H9 (cell line): ENCODE results near the gene OTUB1. TPM values are rescaled to one million over a fixed set of nuclear protein-coding genes. Genes with fewer than 3 reads are reported as not detected.

ENCODE experiments used
- DNase-seq: peaks from one replicate; pipeline ENCODE4 v3.0.0-alpha.2; 2017
- H2AFZ ChIP-seq: one replicate; pipeline ENCODE4 v1.6.1; 2013; ENCODE audit warnings: mild to moderate bottlenecking, low read length, control low read depth, moderate library complexity
- H2AK5ac ChIP-seq: 2 replicates; pipeline ENCODE4 v1.6.1; 2013; ENCODE audit warnings: low read length, control low read depth, mixed read lengths; ENCODE audit not compliant: insufficient read length
- H2BK120ac ChIP-seq: one replicate; pipeline ENCODE4 v1.6.1; 2013; ENCODE audit warnings: low read depth, mild to moderate bottlenecking, low read length, control low read depth, inconsistent platforms; ENCODE audit not compliant: poor library complexity, severe bottlenecking
- H2BK12ac ChIP-seq: 2 replicates; pipeline ENCODE4 v1.6.1; 2013; ENCODE audit warnings: low read length, control low read depth, mixed read lengths, low read depth; ENCODE audit not compliant: insufficient read length
- H2BK15ac ChIP-seq: 2 replicates; pipeline ENCODE4 v1.6.1; 2013; ENCODE audit warnings: low read depth, low read length, control low read depth
- H2BK20ac ChIP-seq: one replicate; pipeline ENCODE4 v1.6.1; 2013; ENCODE audit warnings: low read depth, mild to moderate bottlenecking, low read length, control low read depth, inconsistent platforms; ENCODE audit not compliant: poor library complexity, severe bottlenecking
- H2BK5ac ChIP-seq: 2 replicates; pipeline ENCODE4 v1.6.1; 2013; ENCODE audit warnings: low read length, control low read depth, mixed read lengths; ENCODE audit not compliant: insufficient read length
- H3K14ac ChIP-seq: 2 replicates; pipeline ENCODE4 v1.6.1; 2013; ENCODE audit warnings: low read length, control low read depth; ENCODE audit not compliant: insufficient read depth
- H3K18ac ChIP-seq: 2 replicates; pipeline ENCODE4 v1.6.1; 2013; ENCODE audit warnings: low read depth, mild to moderate bottlenecking, mixed read lengths, low read length, control low read depth; ENCODE audit not compliant: insufficient read length
- H3K23ac ChIP-seq: 2 replicates; pipeline ENCODE4 v1.6.1; 2013; ENCODE audit warnings: low read length, control low read depth, mixed read lengths, low read depth; ENCODE audit not compliant: insufficient read length
- H3K23me2 ChIP-seq: 2 replicates; pipeline ENCODE4 v1.6.1; 2013; ENCODE audit warnings: low read depth, mild to moderate bottlenecking, mixed read lengths, low read length, control low read depth; ENCODE audit not compliant: insufficient read length, poor library complexity, severe bottlenecking
- H3K27ac ChIP-seq: 2 replicates; pipeline ENCODE4 v1.5.1; 2013; ENCODE audit warnings: low read length, control low read depth, mixed read lengths, low read depth; ENCODE audit not compliant: insufficient read length
- H3K27me3 ChIP-seq: 2 replicates; pipeline ENCODE4 v1.6.1; 2013; ENCODE audit warnings: low read length, control low read depth, inconsistent platforms; ENCODE audit not compliant: insufficient read depth
- H3K4ac ChIP-seq: 2 replicates; pipeline ENCODE4 v1.6.1; 2013; ENCODE audit warnings: low read depth, mild to moderate bottlenecking, control low read depth, inconsistent platforms, low read length, moderate library complexity
- H3K4me1 ChIP-seq: 2 replicates; pipeline ENCODE4 v1.6.1; 2013; ENCODE audit warnings: low read length, control low read depth, inconsistent platforms; ENCODE audit not compliant: insufficient read depth
- H3K4me2 ChIP-seq: 2 replicates; pipeline ENCODE4 v1.6.1; 2013; ENCODE audit warnings: low read length, control low read depth, mixed read lengths; ENCODE audit not compliant: insufficient read length, insufficient read depth
- H3K56ac ChIP-seq: 2 replicates; pipeline ENCODE4 v1.6.1; 2013; ENCODE audit warnings: low read depth, mild to moderate bottlenecking, mixed read lengths, low read length, control low read depth; ENCODE audit not compliant: insufficient read length
- H3K79me1 ChIP-seq: 2 replicates; pipeline ENCODE4 v1.6.1; 2013; ENCODE audit warnings: low read depth, mild to moderate bottlenecking, moderate library complexity, low read length, control low read depth, inconsistent platforms; ENCODE audit not compliant: insufficient read depth, poor library complexity, severe bottlenecking
- H3K79me2 ChIP-seq: 2 replicates; pipeline ENCODE4 v1.6.1; 2013; ENCODE audit warnings: low read length, control low read depth, inconsistent platforms; ENCODE audit not compliant: insufficient read depth
- H3K9ac ChIP-seq: 2 replicates; pipeline ENCODE4 v1.6.1; 2013; ENCODE audit warnings: low read length, control low read depth, mixed read lengths; ENCODE audit not compliant: insufficient read length; ENCODE audit errors: extremely low read depth
- H3K9me3 ChIP-seq: one replicate; pipeline ENCODE4 v1.6.1; 2013; ENCODE audit warnings: low read depth, low read length, inconsistent platforms; ENCODE audit not compliant: control insufficient read depth
- H3T11ph ChIP-seq: one replicate; pipeline ENCODE4 v1.6.1; 2013; ENCODE audit warnings: mild to moderate bottlenecking, low read length, control low read depth, inconsistent platforms
- H4K20me1 ChIP-seq: one replicate; pipeline ENCODE4 v1.6.1; 2013; ENCODE audit not compliant: control insufficient read depth, insufficient read length, insufficient read depth
- H4K5ac ChIP-seq: 2 replicates; pipeline ENCODE4 v1.6.1; 2013; ENCODE audit warnings: low read depth, mild to moderate bottlenecking, mixed read lengths, low read length, control low read depth; ENCODE audit not compliant: insufficient read length
- H4K8ac ChIP-seq: replicated peaks from 2 replicates; pipeline ENCODE4 v1.6.1; 2013; ENCODE audit warnings: low read length, control low read depth, mixed read lengths, low read depth; ENCODE audit not compliant: insufficient read length
- H4K91ac ChIP-seq: 2 replicates; pipeline ENCODE4 v1.6.1; 2013; ENCODE audit warnings: low read depth, mild to moderate bottlenecking, moderate library complexity, mixed read lengths, low read length, control low read depth; ENCODE audit not compliant: insufficient read length
- H3K27ac Mint-ChIP-seq, 3 experiments: 2 replicates in 2 of 3; 3 replicates in 1 of 3; pipeline ENCODE4 v1.8.0; 2020 to 2021; ENCODE audit warnings: mixed read lengths in 3 of 3, mild to moderate bottlenecking in 1 of 3, moderate library complexity in 1 of 3
- H3K27me3 Mint-ChIP-seq: 2 replicates; pipeline ENCODE4 v1.8.0; 2021; ENCODE audit warnings: low read depth, mild to moderate bottlenecking, moderate library complexity, mixed read lengths
- H3K36me3 Mint-ChIP-seq, 3 experiments: 2 replicates in 2 of 3; 3 replicates in 1 of 3; pipeline ENCODE4 v1.8.0; 2020 to 2021; ENCODE audit warnings: low read depth in 3 of 3, mixed read lengths in 3 of 3; ENCODE audit not compliant: insufficient read depth in 1 of 3
- H3K4me1 Mint-ChIP-seq, 2 experiments: 2 replicates each; pipeline ENCODE4 v1.8.0; 2020; ENCODE audit warnings: mixed read lengths in 2 of 2
- H3K4me3 Mint-ChIP-seq, 2 experiments: 2 replicates in 1 of 2; 3 replicates in 1 of 2; pipeline ENCODE4 v1.8.0; 2020 to 2021; ENCODE audit warnings: mild to moderate bottlenecking in 2 of 2, mixed read lengths in 2 of 2, moderate library complexity in 1 of 2
- H3K9me3 Mint-ChIP-seq, 2 experiments: 2 replicates in 1 of 2; 3 replicates in 1 of 2; pipeline ENCODE4 v1.8.0; 2020; ENCODE audit warnings: mild to moderate bottlenecking in 2 of 2, mixed read lengths in 2 of 2, moderate library complexity in 1 of 2
- CTCF ChIP-seq: fragments of 200-600 bp; sonication (generic); conservative IDR thresholded peaks from 3 replicates; pipeline ENCODE4 v1.8.0; 2021; ENCODE audit warnings: antibody characterized with exemption, mild to moderate bottlenecking
- WGBS: extraction: QIAGEN DNeasy Blood & Tissue Kit; methylation state at CpG from one replicate; pipeline ENCODE4 v1.1.7; 2013; ENCODE audit warnings: missing lambda C conversion rate, low lambda C conversion rate, mixed read lengths; ENCODE audit not compliant: insufficient read length; ENCODE audit errors: extremely low coverage; 5-methylcytosine and 5-hydroxymethylcytosine counted together
- total RNA-seq: library from RNA; stranded (reverse); gene quantifications from 2 replicates; pipeline ENCODE4 v1.2.1, GENCODE V29; 2021

OTUB1 gene
- total RNA-seq, 1 experiment from 2014 or later = 114 TPM

GRCh38 chr11:64035576-64035975, 49.3 kb downstream of the OTUB1 start, which contains the start of gene FLRT1:
Gene FLRT1, plus strand, starts transcription at chr11:64035931. Its CDS starts 80,337 bp downstream, at chr11:64116268.
- no peak for DNase-seq
- Histone ChIP-seq H3K9me3 (no peaks in the 10 kb centered on the region), H2BK12ac (no peak within 1 kb of the TSS), H3K79me1 (no peaks in the 10 kb centered on the region), H3K18ac (no peak within 1 kb of the TSS), H3K27ac (no peak within 1 kb of the TSS), H2BK20ac (no peak within 1 kb of the TSS), H2AK5ac (no peak within 1 kb of the TSS), H3K4me1 (no peaks in the 10 kb centered on the region), H3K23ac (no peak within 1 kb of the TSS), H2AFZ (no peak within 1 kb of the TSS), H3K4ac (no peak within 1 kb of the TSS), H3K14ac (no peak within 1 kb of the TSS), H4K91ac (no peak within 1 kb of the TSS), H2BK15ac (no peak within 1 kb of the TSS), H4K20me1 (peaks cover 2% of the 10 kb centered on the region), H2BK5ac (no peak within 1 kb of the TSS), H3K56ac (no peak within 1 kb of the TSS), H4K5ac (no peak within 1 kb of the TSS), H3K27me3 (peaks cover 48% of the 10 kb centered on the region), H3K4me2 (peak within 1 kb of the TSS; percentile 30), H3T11ph (no peak within 1 kb of the TSS), H3K79me2 (no peaks in the 10 kb centered on the region), H3K9ac (no peak within 1 kb of the TSS), H3K23me2 (peaks cover 8% of the 10 kb centered on the region), H4K8ac (no peak within 1 kb of the TSS), H2BK120ac (no peak within 1 kb of the TSS)
- Mint-ChIP-seq H3K27ac (no peak within 1 kb of the TSS), H3K4me1 (peaks cover 12 to 15% of the 10 kb centered on the region in 2 experiments), H3K4me3 (peak within 1 kb of the TSS; percentile 62 to 87), H3K27me3 (peaks cover 93% of the 10 kb centered on the region), H3K36me3 (peaks cover 0 to 2% (median 0%) of the 10 kb centered on the region in 3 experiments; a peak in 1 of 7 replicates), H3K9me3 (no peaks in the 10 kb centered on the region; a peak in 1 of 5 replicates)
- TF ChIP-seq CTCF = no peak
- WGBS = no CpG with 5 or more reads among the region's 64 CpGs
